Ovary (tissue), 3 donors: ENCODE results near the gene ATL1.

ENCODE experiments used
- POLR2A ChIP-seq: fragments of 450-650 bp; IDR thresholded peaks from one replicate; pipeline ENCODE4 v1.6.1; 2017; ENCODE audit warnings: antibody characterized with exemption, mild to moderate bottlenecking, moderate library complexity
- TF ChIP-seq, protein P1 (sequence below), 3 donors: fragments of 450-650 bp in 2 of 3; fragments of 200-600 bp in 1 of 3; IDR thresholded peaks; one replicate each; pipeline versions ENCODE4 v1.5.1 to v1.8.0; 2016 to 2022; ENCODE audit warnings: antibody characterized with exemption in 3 of 3, mild to moderate bottlenecking in 1 of 3
- donor health status: DM: no; HTN: no; CAD: no.

DNA sequence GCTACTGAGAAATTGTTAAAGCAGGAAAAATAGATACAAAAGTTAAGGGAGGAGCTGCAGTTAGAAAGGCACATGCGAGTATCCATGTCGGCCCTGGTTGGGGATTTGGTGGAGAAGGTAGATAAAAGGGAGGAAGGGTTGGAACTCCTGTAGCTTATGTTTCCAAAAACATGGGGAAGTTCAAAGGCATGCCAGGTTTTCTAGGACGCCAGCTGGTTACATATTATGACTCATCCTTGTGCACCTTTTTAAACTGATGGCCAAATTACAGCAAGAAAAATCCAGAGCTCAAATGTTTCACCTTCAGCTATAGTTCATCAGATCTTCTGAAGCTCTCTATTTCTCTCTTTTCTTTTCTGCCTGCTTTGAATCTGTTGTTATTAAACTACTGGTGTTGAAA lies 14.3 kb upstream of the ATL1 start:
- TF ChIP-seq, protein P1, sequence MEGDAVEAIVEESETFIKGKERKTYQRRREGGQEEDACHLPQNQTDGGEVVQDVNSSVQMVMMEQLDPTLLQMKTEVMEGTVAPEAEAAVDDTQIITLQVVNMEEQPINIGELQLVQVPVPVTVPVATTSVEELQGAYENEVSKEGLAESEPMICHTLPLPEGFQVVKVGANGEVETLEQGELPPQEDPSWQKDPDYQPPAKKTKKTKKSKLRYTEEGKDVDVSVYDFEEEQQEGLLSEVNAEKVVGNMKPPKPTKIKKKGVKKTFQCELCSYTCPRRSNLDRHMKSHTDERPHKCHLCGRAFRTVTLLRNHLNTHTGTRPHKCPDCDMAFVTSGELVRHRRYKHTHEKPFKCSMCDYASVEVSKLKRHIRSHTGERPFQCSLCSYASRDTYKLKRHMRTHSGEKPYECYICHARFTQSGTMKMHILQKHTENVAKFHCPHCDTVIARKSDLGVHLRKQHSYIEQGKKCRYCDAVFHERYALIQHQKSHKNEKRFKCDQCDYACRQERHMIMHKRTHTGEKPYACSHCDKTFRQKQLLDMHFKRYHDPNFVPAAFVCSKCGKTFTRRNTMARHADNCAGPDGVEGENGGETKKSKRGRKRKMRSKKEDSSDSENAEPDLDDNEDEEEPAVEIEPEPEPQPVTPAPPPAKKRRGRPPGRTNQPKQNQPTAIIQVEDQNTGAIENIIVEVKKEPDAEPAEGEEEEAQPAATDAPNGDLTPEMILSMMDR (IDR thresholded peaks at IDR 0.05): no peak
- no peak for TF ChIP-seq POLR2A
